DMS 273 (cell line): Measurements from ENCODE around the gene CKM.
"Not testable (repeated sequence)": the region's sequence is repeated elsewhere in the genome, so short reads cannot be mapped to it uniquely, and the experiment has no call there.

ENCODE experiments used
- DNase-seq: peaks from one replicate; lab custom pipeline; 2025; ENCODE audit not compliant: unreplicated experiment; lab: John Stamatoyannopoulos, UW

CKM gene

GRCh38 chr19:45294291-45295029, 28.2 kb downstream of the CKM start:
- DNase-seq: peak; percentile 29

DNA sequence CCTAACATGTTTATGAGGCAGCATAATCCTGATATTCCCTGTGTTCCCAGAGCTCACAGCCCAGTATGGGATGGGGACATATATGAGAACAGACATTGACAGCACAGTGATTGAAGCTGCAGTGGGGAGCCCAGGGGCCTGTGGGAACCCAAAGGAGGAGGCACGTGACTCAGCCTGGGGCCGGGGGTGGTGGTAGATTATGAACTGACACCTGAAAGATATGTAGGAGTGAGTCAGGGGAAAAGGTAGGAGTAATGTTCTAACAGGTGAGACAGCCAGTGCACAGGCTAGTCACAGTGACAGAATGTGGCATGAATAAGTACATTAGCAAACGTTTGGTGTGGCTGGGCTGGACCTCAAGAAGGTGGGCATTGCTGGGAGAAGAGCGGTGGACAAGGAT, 29.0 kb downstream of the CKM start:
- DNase-seq: no peak

DNA sequence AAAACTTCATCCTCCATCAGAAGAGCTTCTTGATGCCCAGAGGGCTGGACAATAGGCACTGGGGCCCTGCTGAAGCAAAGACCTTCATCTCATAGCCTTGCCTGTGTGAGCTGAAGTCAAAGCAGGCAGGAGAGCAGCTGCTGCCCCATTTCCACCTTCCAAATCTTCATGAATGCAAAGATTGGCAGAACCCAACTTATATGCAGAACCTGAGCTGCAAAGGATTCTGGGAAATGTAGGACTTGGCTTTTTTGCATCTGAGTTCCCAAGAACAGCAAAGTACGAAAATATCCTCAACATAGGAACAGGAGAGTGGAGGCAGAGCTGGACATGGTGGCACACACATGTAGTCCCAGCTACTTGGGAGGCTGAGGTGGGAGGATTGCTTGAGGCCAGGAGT, 30.8 kb downstream of the CKM start:
- DNase-seq: no peak

DNA sequence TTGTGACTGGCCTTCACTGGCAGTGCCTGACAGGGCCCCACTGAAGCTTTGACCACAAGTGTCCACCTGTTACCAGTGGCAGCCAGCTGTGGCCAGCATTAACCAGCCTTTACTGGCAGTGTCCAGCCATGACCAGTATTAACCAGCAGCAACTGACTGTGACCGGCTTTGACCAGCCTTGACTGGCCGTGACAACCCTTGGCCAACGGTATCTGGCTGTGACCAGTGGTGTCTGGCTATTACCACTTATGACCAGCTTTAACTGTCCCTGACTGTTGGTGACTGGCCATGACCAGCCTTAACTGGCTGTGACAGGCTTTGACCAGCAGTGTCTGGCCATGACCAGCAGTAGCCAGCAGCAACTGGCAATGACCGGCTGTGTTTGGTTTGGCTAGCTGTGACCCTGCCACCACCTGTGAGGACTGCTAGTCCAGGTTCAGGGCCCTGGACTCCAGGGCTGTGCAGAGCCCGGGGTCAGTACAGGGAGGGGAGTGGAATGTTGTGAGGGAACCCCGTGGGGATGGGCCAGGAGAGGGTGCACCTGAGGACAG, 32.2 kb downstream of the CKM start:
- DNase-seq: no peak

DNA sequence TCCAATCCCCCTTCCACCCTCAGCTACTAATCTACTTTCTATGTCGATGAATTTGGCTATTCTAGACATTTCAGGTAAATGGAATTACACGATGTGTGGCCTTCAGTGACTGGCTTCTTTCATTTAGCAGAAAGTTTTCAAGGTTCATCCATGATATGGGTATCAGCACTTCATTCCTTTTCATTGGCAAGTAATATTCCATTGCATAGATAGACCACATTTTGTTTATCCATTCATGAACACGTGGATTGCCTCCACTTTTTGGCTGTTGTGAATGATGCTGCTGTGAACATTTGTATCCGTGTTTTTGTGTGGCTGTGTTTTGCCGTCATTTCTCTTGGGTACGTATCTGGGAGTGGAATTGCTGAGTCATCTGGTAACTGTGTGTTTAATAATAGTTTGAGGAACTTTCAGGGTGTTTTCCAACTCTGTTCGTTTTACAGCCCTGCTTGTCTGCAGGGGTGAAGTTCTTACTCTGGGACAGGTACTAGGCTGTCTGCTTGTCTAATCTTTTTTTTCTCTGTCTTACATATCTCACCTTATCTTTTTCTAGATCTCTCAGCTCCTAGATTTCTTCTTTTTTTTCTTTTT, 39.1 kb downstream of the CKM start:
- DNase-seq: no peak

DNA sequence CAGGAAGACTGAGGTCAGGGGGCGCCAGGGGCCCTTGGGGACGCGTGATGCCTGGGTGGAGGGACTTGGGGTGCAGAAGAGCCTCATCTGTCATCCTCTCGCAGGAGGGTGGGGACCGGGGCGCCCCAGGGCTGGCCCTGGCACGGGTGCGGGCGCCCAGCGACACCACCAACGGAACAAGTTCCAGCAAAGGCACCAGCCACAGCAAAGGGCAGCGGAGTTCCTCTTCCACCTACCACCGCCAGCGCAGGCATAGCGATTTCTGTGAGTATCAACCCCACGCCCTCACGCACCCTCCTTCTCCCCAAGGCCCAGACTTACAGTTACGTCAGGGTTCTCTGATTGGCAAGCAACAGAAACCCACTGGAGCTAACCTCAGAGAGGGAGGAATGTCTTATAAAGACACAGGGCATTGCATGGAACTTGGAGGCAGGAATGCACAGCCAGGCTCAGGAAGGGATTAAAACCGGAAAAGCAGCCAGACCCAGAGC, 42.2 kb downstream of the CKM start:
- no peak for DNase-seq

GRCh38 chr19:45279587-45280192, 43.0 kb downstream of the CKM start:
- no peak for DNase-seq

DNA sequence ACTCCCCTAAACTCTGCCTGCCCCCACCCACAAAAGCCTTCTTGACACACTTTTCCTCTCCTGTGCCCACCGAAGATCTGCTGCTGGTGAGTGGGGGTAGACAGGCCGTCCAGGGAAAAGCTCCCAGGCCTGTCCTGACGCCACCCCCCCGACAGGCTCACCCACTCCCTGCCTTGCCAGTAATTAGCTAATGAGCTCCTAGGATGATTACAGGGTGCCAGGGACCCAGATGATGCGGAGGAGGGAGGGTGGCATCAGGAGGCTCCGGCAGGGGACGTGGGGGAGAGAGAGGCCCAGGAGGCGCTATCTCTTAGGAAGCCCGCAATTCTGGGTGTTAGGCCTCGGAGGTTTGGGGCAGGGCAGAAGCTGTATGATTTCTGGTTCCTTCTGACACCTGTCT, 44.6 kb downstream of the CKM start:
- no peak for DNase-seq

DNA sequence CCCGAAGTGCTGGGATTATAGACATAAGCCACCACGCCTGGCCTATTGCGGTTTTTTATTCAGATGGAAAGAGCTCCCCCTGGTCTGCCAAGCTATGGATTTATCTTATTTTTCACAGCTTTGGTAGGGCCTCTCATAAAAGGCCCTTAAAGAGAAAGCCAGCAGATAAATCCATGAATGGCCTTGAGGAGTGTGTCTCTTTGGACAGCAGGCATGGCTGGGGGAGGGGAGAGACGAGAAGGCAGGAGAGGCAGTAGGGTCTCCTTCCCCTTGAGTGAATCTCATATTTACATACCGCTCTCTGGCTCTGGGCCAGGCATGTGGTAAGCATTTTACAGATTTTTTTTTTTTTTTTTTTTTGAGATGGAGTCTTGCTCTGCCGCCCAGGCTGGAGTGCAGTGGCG, 46.4 kb downstream of the CKM start:
- peak; percentile 62 for DNase-seq

DNA sequence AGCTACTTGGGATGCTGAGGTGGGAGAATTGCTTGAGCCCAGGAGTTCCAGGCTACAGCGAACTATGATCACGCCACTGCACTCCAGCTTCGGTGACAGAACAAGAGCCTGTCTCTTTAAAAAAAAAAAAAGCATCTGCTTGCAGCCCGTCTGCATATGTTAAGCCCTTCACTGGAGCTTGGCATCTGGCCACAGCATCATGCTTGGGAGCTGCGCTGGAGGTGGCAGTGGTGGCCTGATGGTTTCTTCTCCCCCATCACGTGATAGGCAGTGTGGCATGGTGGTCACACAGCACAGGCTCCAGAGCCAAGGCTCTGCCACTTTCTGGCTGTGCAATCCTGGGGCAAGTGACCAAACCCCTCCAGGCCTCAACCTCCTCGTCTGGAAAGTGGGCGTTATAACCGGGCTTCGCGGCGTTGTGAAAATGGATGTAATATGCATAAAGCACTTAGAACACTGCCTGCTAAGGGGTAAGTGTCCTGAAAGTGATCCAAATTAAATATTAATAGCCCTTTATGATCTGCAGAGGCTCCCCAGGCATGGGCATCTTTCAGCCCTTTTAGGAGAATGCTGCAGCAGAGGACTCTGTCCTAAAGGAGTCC, 47.2 kb downstream of the CKM start:
- peak; percentile 86 for DNase-seq

DNA sequence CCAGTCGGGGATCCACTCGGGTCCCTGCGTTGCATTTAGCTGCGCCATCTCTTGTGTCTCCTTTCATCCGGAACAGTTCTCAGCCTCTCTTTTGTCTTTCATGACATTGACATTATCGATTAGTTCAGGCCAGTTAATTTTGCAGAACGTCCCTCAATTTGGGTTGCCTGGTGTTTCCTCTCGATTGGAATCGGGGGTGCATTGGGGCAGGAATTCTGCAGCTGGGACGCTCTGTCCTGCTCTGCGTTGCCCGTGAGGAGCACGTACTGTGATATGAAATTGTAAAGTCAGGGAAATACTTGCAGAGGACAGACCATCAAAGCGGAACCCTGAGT, 49.2 kb downstream of the CKM start:
- no peak for DNase-seq

GRCh38 chr19:45271735-45272108, 51.0 kb downstream of the CKM start:
- no peak for DNase-seq

- no peak for DNase-seq
Observed at GRCh38 chr19:45271098-45271734, 51.5 kb downstream of the CKM start.

DNA sequence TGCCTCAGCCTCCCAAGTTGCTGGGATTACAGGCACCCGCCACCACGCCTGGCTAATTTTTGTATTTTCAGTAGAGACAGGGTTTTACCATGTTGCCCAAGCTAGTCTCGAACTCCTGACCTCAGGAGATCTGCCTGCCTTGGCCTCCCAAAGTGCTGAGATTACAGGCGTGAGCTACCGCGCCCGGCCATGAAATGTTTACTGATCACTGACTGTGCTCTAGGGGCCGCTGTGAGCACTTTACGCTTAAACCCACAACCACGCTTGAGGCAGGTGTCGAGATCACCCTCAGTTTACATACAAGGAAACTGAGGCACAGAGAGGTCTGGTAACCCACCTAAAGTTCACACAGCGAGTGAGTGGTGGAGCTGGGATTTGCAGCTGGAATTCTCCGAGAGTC, 52.7 kb downstream of the CKM start:
- not testable (repeated sequence) for DNase-seq

DNA sequence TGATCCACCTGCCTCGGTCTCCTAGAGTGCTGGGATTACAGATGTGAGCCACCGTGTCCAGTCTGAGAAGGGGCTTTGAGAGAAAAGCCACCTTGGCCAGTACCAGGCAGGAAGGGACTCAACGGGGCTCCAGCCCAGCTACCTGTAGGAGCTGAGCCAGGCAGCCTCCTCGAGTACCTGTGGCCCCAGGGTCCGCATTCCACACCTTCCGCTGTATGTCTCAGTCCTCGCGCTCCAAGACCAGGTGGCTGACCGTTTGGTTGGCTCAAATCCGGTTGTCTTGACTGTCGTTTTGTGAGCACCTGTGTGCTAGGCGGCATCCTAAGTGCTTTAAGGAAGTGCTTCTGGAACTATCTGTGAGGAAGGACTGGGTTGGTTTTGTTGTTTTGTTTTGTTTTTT, 55.4 kb downstream of the CKM start:
- DNase-seq: no peak

GRCh38 chr19:45265375-45265774, 57.3 kb downstream of the CKM start:
- DNase-seq: no peak

GRCh38 chr19:45264781-45265317, 57.8 kb downstream of the CKM start:
- DNase-seq: no peak

GRCh38 chr19:45263013-45263412, 59.7 kb downstream of the CKM start:
- no peak for DNase-seq

DNA sequence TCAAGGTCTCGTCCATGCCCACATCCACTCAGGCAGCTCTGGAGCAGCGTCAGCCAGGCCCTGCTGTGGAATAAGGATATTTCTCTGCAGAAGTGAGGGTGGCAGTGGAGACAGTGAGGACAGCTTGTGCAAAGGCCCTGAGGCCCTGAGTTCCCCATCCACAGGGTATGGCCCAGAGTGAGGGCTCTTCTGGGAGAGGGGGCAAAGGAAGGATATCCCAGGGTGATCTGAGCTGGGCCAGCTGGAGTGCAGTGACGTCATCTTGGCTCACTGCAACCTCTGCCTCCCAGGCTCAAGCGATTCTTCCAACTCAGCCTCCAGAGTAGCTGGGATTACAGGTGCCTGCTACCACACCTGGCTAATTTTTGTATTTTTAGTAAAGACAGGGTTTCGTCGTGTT, 60.1 kb downstream of the CKM start:
- no peak for DNase-seq

DNA sequence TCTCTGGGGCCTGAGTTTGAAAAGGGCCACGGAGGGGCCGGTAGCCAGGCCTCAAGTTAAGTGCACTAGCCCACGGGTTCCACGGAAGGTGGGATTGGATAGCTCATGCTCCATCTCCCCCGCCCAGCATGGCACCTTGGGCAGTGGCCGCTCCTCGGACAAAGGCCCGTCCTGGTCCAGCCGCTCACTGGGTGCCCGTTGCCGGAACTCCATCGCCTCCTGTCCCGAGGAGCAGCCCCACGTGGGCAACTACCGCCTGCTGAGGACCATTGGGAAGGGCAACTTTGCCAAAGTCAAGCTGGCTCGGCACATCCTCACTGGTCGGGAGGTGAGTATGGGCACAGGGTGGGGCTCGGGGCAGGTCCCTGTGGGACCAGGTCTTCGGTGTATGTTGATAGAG, 63.8 kb downstream of the CKM start:
- DNase-seq: no peak

DNA sequence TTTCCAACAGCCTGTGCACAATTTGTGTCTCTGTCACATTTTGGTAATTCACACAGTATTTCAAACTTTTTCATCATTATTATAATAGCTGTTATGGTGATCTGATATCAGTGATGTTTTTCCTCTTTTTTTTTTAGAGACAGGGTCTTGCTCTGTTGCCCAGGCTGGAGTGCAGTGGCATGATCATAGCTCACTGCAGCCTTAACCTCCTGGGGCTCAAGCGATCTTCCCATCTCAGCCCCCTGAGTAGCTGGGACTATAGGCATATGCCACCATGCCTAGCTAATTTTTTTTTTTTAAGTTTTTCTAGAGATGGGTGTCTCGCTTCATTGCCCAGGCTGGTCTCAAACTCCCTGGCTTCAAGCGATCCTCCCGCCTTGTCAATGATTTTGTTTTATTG, 65.8 kb downstream of the CKM start:
- DNase-seq: no peak
